Neuronal stem cell (in vitro differentiated cells): ENCODE measurements around the gene GLCCI1.

Experiments used
- DNase-seq: peaks from one replicate; pipeline ENCODE4 v3.0.0-alpha.2; 2013; ENCODE audit warnings: low spot score
- H2AFZ ChIP-seq: one replicate; pipeline ENCODE4 v1.6.1; 2013; ENCODE audit warnings: mild to moderate bottlenecking, low read length, inconsistent platforms
- H2AK5ac ChIP-seq: 2 replicates; pipeline ENCODE4 v1.6.1; 2013; ENCODE audit warnings: low read depth, mild to moderate bottlenecking, inconsistent platforms, low read length, moderate library complexity, mixed read lengths
- H2BK120ac ChIP-seq: 2 replicates; pipeline ENCODE4 v1.6.1; 2013; ENCODE audit warnings: low read depth, mild to moderate bottlenecking, inconsistent platforms, low read length, moderate library complexity, mixed read lengths
- H2BK12ac ChIP-seq: one replicate; pipeline ENCODE4 v1.6.1; 2013; ENCODE audit warnings: low read length, inconsistent platforms
- H2BK15ac ChIP-seq: 2 replicates; pipeline ENCODE4 v1.6.1; 2013; ENCODE audit warnings: mild to moderate bottlenecking, low read length, inconsistent platforms, mixed read lengths
- H2BK5ac ChIP-seq: one replicate; pipeline ENCODE4 v1.6.1; 2013; ENCODE audit warnings: inconsistent platforms, mild to moderate bottlenecking, low read length, moderate library complexity
- H3K14ac ChIP-seq: one replicate; pipeline ENCODE4 v1.6.1; 2013; ENCODE audit warnings: low read length, inconsistent platforms
- H3K18ac ChIP-seq: 2 replicates; pipeline ENCODE4 v1.6.1; 2013; ENCODE audit warnings: low read length, inconsistent platforms
- H3K23ac ChIP-seq: 2 replicates; pipeline ENCODE4 v1.6.1; 2013; ENCODE audit warnings: low read depth, mild to moderate bottlenecking, mixed read lengths, low read length, inconsistent platforms; ENCODE audit not compliant: poor library complexity
- H3K27ac ChIP-seq: replicated peaks from 3 replicates; pipeline ENCODE4 v1.5.1; 2013; ENCODE audit warnings: low read length, inconsistent platforms
- H3K27me3 ChIP-seq, 3 experiments: 2 replicates each; pipeline ENCODE4 v1.6.1; 2013; ENCODE audit warnings: low read length in 3 of 3, mild to moderate bottlenecking in 2 of 3, inconsistent platforms in 1 of 3, low read depth in 1 of 3, mixed read lengths in 1 of 3, moderate library complexity in 1 of 3; ENCODE audit not compliant: control insufficient read depth in 3 of 3, insufficient read depth in 3 of 3
- H3K36me3 ChIP-seq, 2 donors: replicated peaks in 1 of 2; 2 replicates each; pipeline ENCODE4 v1.6.1; 2013; ENCODE audit warnings: low read length in 2 of 2; ENCODE audit not compliant: control insufficient read depth in 2 of 2, insufficient read depth in 2 of 2
- H3K4ac ChIP-seq: 2 replicates; pipeline ENCODE4 v1.6.1; 2013; ENCODE audit warnings: inconsistent platforms, mild to moderate bottlenecking, low read length, moderate library complexity
- H3K4me1 ChIP-seq, 2 donors: 1 replicate in 1 of 2; 2 replicates in 1 of 2; pipeline ENCODE4 v1.6.1; 2013; ENCODE audit warnings: low read length in 2 of 2, low read depth in 1 of 2; ENCODE audit not compliant: control insufficient read depth in 2 of 2, insufficient read depth in 1 of 2
- H3K4me2 ChIP-seq: one replicate; pipeline ENCODE4 v1.6.1; 2013; ENCODE audit warnings: mild to moderate bottlenecking, low read length, inconsistent platforms; ENCODE audit not compliant: insufficient read depth, poor library complexity, severe bottlenecking
- H3K4me3 ChIP-seq, 2 donors: 2 replicates each; pipeline ENCODE4 v1.5.1; 2013; ENCODE audit warnings: low read length in 2 of 2, mild to moderate bottlenecking in 2 of 2, inconsistent platforms in 1 of 2, moderate library complexity in 1 of 2
- H3K79me1 ChIP-seq: one replicate; pipeline ENCODE4 v1.6.1; 2013; ENCODE audit warnings: low read depth, mild to moderate bottlenecking, inconsistent platforms, low read length, moderate library complexity
- H3K9ac ChIP-seq: one replicate; pipeline ENCODE4 v1.6.1; 2013; ENCODE audit warnings: mild to moderate bottlenecking, low read depth, low read length, inconsistent platforms; ENCODE audit not compliant: poor library complexity
- H3K9me3 ChIP-seq, 2 donors: replicated peaks in 1 of 2; 2 replicates each; pipeline versions ENCODE3 to v1.6.1; 2013; ENCODE audit warnings: low read length in 2 of 2, mild to moderate bottlenecking in 2 of 2, inconsistent platforms in 1 of 2, low read depth in 1 of 2, mixed read lengths in 1 of 2, moderate library complexity in 1 of 2; ENCODE audit not compliant: control insufficient read depth in 2 of 2, insufficient read depth in 1 of 2
- H4K8ac ChIP-seq: one replicate; pipeline ENCODE4 v1.6.1; 2013; ENCODE audit warnings: low read depth, mild to moderate bottlenecking, inconsistent platforms, low read length, moderate library complexity
- H4K91ac ChIP-seq: one replicate; pipeline ENCODE4 v1.6.1; 2013; ENCODE audit warnings: low read length, low read depth, mild to moderate bottlenecking, inconsistent platforms; ENCODE audit not compliant: poor library complexity
- WGBS, 2 donors: extraction: QIAGEN DNeasy Blood & Tissue Kit; methylation state at CpG; one replicate each; pipeline ENCODE4 v1.1.7; 2013; ENCODE audit warnings: missing lambda C conversion rate in 2 of 2, mixed read lengths in 1 of 2; ENCODE audit not compliant: insufficient read length in 2 of 2, insufficient replicate concordance in 1 of 2; ENCODE audit errors: extremely low coverage in 2 of 2; 5-methylcytosine and 5-hydroxymethylcytosine counted together

Gene GLCCI1

GRCh38 chr7:8133188-8133848 lies 164.7 kb downstream of the GLCCI1 start:
- Histone ChIP-seq H3K14ac (no peak overlapping the region), H3K4me3 (no peak overlapping the region), H3K79me1 (no peaks in the 10 kb centered on the region), H2AFZ (no peak overlapping the region), H3K9me3 (no peaks in the 10 kb centered on the region), H3K23ac (no peak overlapping the region), H3K27ac (no peak overlapping the region), H3K9ac (no peak overlapping the region), H2AK5ac (no peak overlapping the region), H3K4me2 (no peak overlapping the region), H4K91ac (no peak overlapping the region), H2BK120ac (no peak overlapping the region), H3K4me1 (peaks cover 0 to 4% of the 10 kb centered on the region in 2 donors), H3K27me3 (no peaks in the 10 kb centered on the region), H2BK5ac (no peak overlapping the region), H3K36me3 (no peaks in the 10 kb centered on the region), H4K8ac (no peak overlapping the region), H3K4ac (no peak overlapping the region), H2BK15ac (no peak overlapping the region), H3K18ac (no peak overlapping the region), H2BK12ac (no peak overlapping the region)
- WGBS, 2 donors = no CpG with 5 or more reads among the region's 2 CpGs
- DNase-seq = no peak

- Histone ChIP-seq H2AK5ac (no peak overlapping the region), H3K4ac (no peak overlapping the region), H3K4me2 (no peak overlapping the region), H2BK15ac (no peak overlapping the region), H4K8ac (no peak overlapping the region), H2BK120ac (no peak overlapping the region), H3K14ac (no peak overlapping the region), H3K4me1 (peaks cover 0 to 4% of the 10 kb centered on the region in 2 donors), H3K36me3 (no peaks in the 10 kb centered on the region), H3K23ac (no peak overlapping the region), H3K9me3 (no peaks in the 10 kb centered on the region), H3K9ac (no peak overlapping the region), H3K27ac (no peak overlapping the region), H3K79me1 (no peaks in the 10 kb centered on the region), H3K4me3 (no peak overlapping the region), H3K27me3 (no peaks in the 10 kb centered on the region), H2AFZ (no peak overlapping the region), H4K91ac (no peak overlapping the region), H2BK12ac (no peak overlapping the region), H3K18ac (no peak overlapping the region), H2BK5ac (no peak overlapping the region)
- DNase-seq = no peak
- no CpG with 5 or more reads among the region's 10 CpGs for WGBS, 2 donors
Measured at GRCh38 chr7:8134089-8134733, 165.6 kb downstream of the GLCCI1 start.

- Histone ChIP-seq H3K4me2 (no peak overlapping the region), H3K4ac (no peak overlapping the region), H3K79me1 (no peaks in the 10 kb centered on the region), H3K27me3 (no peaks in the 10 kb centered on the region), H3K18ac (no peak overlapping the region), H2AFZ (no peak overlapping the region), H2BK5ac (no peak overlapping the region), H3K23ac (no peak overlapping the region), H4K8ac (no peak overlapping the region), H2AK5ac (no peak overlapping the region), H2BK15ac (no peak overlapping the region), H3K4me3 (no peak overlapping the region), H3K27ac (no peak overlapping the region), H2BK12ac (no peak overlapping the region), H2BK120ac (no peak overlapping the region), H3K9ac (no peak overlapping the region), H3K14ac (no peak overlapping the region), H3K9me3 (no peaks in the 10 kb centered on the region), H3K36me3 (no peaks in the 10 kb centered on the region), H3K4me1 (peaks cover 0 to 4% of the 10 kb centered on the region in 2 donors), H4K91ac (no peak overlapping the region)
- no CpG with 5 or more reads among the region's 3 CpGs for WGBS, 2 donors
- DNase-seq = no peak
Measured at GRCh38 chr7:8135417-8135816, 166.8 kb downstream of the GLCCI1 start.

- no peak overlapping the region for H2BK12ac ChIP-seq
- no peak overlapping the region for H3K18ac ChIP-seq
- H3K4me2 ChIP-seq = no peak overlapping the region
- DNase-seq = no peak
- H3K9ac ChIP-seq = no peak overlapping the region
- H2BK120ac ChIP-seq = no peak overlapping the region
- H3K79me1 ChIP-seq = no peaks in the 10 kb centered on the region
- H3K27me3 ChIP-seq = no peaks in the 10 kb centered on the region
- no peak overlapping the region for H3K4me3 ChIP-seq
- no peak overlapping the region for H4K91ac ChIP-seq
- H2AFZ ChIP-seq = no peak overlapping the region
- H3K23ac ChIP-seq = no peak overlapping the region
- no peak overlapping the region for H4K8ac ChIP-seq
- WGBS, 2 donors = no CpG with 5 or more reads among the region's 12 CpGs
- H3K14ac ChIP-seq = no peak overlapping the region
- no peak overlapping the region for H2BK15ac ChIP-seq
- H3K27ac ChIP-seq = no peak overlapping the region
- no peaks in the 10 kb centered on the region for H3K36me3 ChIP-seq
- H3K9me3 ChIP-seq = no peaks in the 10 kb centered on the region
- peaks cover 0 to 4% of the 10 kb centered on the region in 2 donors for H3K4me1 ChIP-seq
- H3K4ac ChIP-seq = no peak overlapping the region
- no peak overlapping the region for H2AK5ac ChIP-seq
- no peak overlapping the region for H2BK5ac ChIP-seq
Measured at GRCh38 chr7:8136051-8136730, 167.6 kb downstream of the GLCCI1 start.
